Esophagus muscularis mucosa (tissue), 3 donors: ENCODE results near the gene MARCHF2.

Experiments used
- CTCF ChIP-seq, 3 experiments: fragments of 200-600 bp in 2 of 3; fragments of 450-650 bp in 1 of 3; sonication (generic) in 2 of 3; IDR thresholded peaks; one replicate each; pipeline ENCODE4 v1.5.1; 2017 to 2019; ENCODE audit warnings: antibody characterized with exemption in 3 of 3, mild to moderate bottlenecking in 2 of 3, moderate library complexity in 1 of 3
- POLR2A ChIP-seq: fragments of 450-650 bp; IDR thresholded peaks from one replicate; pipeline ENCODE4 v1.6.1; 2017; ENCODE audit warnings: antibody characterized with exemption, moderate library complexity, mild to moderate bottlenecking, low read depth
- POLR2AphosphoS5 ChIP-seq, 2 donors: sonication (generic); formaldehyde crosslinking; IDR thresholded peaks; one replicate each; pipeline ENCODE4 v1.6.1; 2017; ENCODE audit warnings: antibody characterized with exemption in 2 of 2

- peak; percentile 91 for TF ChIP-seq POLR2A
- TF ChIP-seq CTCF (IDR thresholded peaks at IDR 0.05) = peak in 1 of 3 experiments; percentile 13
- peak; percentile 97 to 98 for TF ChIP-seq POLR2AphosphoS5 (IDR thresholded peaks at IDR 0.05)
Measured at GRCh38 chr19:8444677-8445487, 31.8 kb downstream of the MARCHF2 start, which contains the start of gene HNRNPM.
